NCI-H1092 treated with DMSO at 0.1 percent for 48 hours (cell line): ENCODE data around the gene TTLL12.
A peak's percentile ranks its signal among the peaks of the same experiment; 100 is the strongest.

Source experiments
- DNase-seq: peaks from one replicate; lab custom pipeline; 2025; lab: John Stamatoyannopoulos, UW

Gene TTLL12

DNA sequence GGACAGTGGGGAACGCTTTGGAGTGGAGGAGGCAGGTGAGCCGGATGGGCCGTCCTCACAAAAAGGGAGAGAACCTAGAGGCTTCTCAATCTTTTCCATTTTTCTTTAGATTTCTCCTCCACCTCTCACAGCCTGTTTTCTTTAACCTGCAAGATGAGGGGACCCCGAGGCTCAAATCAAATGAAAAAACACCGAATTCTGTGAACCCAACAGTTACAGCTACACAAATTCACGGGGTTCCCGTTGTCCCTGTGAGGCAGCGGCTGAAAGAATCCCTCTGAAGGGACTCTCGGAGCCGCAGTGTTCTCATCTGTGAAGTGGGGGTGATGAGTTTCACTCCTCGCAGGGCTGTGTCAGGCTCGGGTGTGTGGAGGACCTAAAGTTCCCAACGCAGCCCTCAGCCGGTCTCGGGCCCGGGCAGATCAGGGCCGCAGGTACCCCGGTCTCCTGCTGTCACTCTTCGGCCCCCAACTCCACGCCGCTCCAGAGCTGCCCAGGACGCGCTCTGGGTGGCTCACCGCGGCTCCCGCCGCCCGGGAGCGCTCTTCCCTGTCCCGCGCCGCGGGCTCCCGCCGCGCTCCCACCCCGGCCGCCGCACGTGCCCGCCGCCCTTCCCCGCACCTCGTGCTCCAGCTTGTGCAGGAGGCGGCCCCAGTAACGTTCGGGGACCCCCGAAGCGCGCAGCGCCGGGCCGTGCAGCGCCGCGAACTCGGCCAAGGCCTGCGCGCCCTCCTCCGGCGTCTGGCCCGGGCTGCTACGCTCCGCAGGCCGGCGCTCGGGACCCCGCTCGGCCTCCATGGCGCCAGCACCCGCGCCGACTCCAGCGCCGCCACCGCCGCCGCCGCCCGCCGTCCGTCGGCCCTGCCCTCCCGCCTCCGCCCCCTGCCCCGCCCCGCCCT, at the start of gene TTLL12:
Gene TTLL12, minus strand, starts transcription at position 863 of the 899 bp plus-strand sequence. Its CDS starts 65 bp downstream, at position 798.
- peak; percentile 5 for DNase-seq

DNA sequence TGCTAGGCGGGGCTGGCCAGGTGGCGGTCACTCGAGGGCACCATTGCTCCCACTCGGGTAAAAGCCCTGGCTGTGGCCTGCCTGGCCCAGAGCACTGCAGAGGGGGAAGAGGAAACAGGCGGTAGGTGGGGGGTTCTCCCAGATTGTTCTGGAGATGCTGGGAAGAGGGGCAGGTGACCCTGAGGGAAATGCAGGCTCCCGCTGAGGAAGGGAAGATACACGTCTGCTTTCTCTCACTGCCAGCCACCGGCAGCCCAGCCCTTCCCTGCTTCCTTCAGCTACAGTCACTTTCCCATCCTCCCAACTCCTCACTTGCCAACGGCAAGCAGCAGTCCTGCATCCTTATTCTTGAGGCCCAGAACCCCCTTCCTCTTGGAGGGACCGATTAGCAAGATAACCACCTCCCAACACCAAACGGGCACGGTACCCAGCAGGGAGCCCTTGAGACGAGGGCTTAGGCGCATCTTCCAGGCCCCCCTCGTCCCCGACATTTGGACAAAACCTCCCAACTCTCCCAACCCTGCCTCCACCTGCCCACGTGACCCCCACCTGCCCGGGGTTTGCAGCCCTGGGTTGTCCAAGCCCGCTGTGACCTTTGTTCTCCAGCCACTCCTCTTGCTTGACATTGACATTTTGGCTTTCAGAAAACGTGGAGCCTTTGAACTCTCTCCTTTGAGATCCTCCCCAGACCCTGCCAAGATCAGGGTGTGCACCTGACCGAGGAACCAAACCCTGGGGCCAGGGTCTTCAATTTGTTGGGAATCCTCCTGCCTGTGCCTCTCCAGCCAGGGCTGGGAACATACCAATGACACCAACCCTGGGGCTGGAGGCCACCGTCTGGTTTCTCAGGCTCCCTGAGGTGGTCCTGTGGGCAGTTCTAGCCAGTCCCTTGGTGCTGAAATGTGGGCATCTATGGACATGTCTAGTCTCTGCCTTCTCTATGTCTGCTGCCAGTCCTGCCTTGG, 48.8 kb upstream of the TTLL12 start:
- no peak for DNase-seq

DNA sequence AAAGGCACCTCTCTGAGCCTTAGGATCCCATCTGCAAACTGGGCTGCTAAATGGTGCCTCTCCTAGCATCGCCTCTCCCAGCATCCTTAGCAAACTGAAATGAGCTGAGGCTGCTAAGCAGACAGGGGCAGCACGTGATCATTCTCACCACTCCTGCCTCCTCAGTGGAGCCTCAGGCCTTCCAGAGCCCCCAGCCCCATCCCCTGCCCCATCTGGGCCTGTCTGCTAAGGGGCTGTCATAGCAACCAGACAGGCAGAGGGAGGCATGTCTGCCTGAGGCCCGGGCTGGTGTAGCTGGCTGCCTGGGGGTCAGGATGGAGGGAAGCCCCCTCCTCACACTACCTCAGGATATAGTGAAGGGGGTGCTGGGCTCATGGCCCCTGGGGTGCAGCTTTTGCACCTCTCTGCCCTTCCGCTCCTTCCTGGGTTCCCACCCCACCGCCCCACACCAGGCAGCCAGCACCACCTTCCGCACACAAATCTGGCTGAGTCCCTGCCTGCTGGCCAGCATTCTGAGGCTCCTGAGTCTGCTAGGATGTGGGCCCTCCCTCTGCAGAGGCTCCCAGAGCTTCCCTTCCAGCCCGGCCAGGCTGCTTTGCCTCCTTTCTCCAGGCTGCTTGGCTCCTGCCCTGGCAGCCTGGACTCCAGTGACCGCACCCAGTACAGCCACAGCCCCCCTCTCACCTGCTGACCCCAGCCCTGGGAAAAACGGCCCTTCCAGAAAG, 47.5 kb upstream of the TTLL12 start:
- DNase-seq = no peak

DNA sequence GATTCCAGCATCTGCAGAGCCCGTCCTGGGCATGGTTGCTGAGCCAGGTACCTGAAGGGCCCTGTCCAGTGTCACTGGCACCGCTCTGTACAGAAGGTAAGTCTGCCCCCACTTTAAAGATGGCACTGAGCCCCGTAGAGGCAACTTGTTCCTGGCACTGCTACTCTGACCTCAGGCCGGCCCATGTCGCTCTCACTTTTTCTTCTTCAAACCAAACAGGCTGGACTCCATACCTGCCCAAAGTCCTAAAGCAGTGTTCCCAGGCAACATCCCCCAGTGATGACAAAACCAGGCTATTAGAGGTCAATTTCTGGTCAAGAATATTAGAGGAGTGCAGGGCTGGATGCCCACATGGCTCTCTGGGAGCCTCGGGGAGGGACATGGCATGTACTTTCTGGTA, 46.6 kb upstream of the TTLL12 start:
- DNase-seq = no peak

DNA sequence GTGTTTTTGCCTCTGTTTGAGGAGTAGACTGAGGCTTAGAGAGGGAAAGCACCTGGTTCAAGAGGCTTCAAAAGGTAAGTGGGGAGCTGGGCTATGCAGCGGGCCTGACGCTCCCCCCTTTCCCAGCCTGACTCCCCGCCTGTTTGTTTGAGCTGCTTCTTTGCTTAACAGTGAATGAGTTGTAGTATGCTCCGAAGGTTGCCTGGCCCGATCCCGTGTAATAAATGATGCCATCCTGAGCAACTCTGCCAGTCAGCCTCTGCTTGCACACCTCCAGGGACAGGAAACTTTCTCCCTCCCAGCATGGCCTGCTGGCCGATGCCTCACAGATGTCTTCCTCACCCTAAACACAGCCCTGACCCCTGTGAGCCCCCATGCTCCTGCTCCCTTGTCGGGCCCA, 45.5 kb upstream of the TTLL12 start:
- no peak for DNase-seq

DNA sequence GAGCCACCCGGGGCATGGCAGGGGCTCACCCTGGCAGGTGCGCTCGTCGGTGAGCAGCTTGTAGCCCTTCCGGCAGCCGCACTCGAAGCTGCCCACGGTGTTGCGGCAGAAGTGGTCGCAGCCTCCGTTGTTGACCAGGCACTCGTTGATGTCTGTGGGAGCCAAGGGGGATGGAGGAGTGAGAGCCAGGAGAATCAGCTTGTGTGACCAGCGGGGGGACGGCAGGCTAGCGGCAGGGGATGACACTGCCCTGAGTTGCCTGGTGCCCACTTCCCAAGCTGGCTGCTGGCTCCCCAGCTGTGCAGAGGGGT, 44.7 kb upstream of the TTLL12 start:
- no peak for DNase-seq

DNA sequence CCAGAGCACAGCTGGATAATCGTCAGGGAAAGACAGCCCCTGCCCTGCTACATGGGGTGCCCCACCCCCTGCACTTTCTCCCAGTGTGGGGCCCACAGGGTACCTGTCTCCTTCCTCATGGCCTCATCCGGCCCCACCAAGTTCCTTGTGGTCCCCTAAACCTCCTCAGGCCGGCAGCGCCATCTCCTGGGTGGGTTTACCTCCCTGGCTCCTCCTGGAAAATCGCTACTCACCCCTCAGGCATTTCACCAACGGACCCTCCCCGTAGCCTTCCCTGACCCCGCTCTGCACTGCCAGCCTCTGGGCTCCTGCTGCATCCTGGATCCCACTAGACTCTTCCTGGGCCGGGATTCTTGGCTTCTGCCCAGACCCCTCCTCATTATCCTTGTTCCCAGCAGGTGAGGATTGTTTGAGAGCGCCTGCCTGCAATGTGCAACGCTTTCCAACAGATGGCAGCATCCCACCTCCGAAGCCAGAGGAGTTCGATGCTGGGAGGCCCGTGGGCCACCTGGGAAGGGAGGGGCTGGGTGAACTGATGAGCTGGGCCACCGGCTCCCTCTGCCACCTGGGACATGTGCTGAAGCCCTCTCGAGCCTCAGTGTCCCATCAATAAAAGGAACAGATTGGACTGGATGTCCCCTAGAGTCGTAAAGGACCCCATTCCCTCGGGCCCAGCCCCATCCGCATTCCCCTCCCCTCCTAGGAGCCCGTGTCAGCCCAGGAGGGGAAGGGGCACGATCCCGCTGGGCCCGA, 44.2 kb upstream of the TTLL12 start:
- peak; percentile 3 for DNase-seq

DNA sequence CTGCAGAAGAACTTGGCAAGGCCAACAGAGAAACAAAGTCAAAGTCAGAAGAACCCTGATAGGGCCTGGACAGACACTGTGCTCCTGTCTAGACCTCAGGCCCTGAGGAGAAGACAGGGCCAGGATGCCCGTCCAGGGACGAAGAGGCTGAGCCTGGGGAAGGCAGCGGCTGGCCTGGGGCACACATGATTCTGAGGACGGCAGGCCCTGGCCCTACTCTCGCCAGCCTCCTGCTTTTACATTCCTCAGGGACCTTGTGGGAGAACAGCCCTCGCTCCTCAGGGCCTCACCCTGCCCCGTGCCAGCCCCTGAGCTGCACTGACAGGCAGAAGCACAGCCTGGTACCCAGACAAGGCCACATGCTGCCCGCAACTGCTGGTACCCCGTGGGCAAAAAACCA, 43.6 kb upstream of the TTLL12 start:
- no peak for DNase-seq

DNA sequence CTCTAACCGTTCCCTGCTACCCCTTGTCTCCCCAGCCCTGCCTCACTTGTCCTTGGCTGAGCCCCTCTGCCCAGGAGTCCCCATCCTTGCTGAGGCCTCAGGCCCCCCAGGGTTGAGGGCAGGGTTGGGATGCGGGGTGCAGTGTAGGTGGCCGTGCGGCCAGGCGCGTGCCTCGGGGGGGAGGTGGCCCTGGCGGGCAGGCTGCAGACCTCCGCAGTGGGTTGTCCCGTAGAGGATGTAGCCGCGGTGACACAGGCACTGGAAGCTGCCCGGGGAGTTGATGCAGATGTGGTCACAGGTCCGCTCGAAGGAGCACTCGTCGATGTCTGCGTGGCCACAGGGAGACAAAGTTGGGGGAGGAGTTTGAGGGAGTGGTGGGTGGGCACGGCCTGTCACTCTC, 41.9 kb upstream of the TTLL12 start:
- no peak for DNase-seq

DNA sequence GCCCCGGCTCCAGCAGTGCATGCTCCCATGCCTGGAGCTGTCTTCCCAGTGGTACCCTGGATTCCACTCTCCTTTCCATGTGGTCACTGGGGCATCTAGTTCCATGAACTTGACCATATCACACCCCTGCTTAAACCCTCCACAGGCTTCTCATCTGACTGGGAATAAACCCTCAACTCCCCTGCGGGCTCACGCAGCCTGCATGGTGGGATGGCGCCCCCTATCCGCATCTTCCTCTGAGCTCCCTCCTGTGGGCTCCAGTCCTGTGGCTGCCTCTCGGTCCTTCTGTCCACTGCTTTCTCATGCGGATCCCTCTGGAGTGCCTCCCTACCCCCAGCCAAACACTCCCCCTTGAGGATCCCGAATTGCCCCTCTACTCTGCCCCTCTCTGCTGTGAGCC, 41.4 kb upstream of the TTLL12 start:
- no peak for DNase-seq

DNA sequence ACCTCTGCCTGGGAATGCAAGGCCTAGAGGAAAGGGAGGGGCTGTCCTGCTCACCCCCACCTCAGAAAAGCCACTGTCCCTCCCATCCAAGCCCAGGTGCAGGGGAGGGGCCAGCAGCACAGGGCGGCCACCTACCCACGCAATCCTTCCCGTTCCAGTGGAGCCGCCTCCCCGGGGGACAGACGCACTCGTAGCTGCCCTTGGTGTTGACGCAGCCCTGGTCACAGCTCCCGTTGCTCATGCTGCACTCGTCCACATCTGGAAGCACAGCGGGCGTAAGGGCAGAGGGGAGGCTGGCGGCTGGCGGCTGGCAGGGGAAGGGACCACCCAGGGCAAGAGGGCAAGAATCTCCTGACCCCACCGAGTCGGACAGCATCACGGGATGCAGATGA, 40.3 kb upstream of the TTLL12 start:
- DNase-seq = no peak

DNA sequence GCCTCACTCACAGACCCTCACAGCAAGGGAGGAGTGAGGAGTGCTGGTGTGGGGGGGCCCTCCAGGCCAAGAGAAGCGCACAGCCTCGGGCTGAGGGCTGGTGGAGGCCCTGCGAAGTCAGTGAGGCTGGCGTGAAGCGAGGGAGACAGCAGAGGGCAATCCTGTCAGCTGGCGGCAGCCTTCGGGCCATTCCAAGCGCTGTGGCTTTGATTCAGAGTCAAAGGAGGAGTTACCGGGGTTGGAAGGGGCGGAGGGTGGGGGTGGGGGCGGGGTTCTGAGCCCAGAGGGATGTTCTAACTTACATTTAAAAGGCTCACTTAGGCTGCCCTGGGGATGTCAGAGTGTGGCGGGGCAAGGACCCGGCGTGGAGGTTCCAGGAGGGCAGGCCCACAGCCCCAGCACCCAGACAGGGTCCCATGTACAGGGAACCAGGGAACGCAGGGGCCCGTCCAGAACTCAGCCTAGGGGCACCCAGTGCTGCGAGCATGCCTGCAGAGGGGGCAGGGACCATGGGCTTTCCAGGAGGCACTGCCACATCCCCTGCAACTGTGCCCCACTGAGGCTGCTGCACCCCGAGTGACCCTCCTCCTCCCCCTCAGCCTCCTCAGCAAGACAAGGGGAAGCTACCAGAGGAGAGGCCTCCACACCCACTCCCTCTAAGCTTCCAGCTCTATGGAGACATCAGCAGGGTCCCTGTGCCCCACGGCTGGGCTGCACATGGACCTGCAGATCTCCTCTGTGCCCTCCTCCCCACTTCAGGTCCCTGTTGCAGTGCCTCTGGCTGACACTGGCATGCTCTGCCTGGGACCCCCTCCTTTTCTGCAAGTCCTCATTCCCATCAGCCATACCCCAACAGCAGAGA, 39.7 kb upstream of the TTLL12 start:
- DNase-seq = no peak

DNA sequence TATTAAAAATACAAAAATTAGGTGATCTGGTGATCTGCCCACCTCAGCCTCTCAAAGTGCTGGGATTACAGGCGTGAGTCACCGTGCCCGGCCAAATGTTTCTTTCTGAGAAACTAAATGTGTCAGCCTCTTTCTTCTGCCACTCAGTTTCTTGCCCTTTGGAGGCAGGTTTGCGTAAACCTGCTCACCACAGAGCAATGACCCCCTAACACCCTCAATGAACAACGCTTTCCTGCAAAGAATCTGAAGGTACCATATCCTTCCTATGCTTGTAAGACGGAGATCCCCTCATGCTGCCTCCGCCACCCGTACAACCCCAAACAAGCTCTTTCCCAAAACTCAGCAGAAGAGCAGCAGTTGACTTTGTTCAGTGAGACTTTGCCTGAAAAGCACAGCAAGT, 38.7 kb upstream of the TTLL12 start:
- no peak for DNase-seq

DNA sequence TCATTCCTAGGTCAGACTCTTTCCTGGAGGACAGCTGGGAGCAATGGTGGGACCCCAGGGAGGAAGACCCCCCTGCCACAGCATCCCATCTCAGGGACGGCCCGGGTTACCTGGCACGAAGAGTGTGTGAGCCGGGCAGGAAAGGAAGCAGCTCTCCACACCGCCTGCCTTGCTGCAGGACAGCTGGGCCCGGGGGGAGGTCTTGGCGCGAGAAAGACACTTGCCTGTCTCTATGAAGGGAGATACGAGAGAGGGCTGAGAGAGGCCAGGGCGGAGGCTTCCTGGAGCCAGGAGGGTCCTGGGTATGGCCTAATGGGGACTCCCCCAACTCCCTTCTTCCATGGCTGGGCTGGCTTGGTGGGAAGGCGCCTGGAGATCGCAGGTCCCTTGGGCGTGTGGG, 36.1 kb upstream of the TTLL12 start:
- no peak for DNase-seq

DNA sequence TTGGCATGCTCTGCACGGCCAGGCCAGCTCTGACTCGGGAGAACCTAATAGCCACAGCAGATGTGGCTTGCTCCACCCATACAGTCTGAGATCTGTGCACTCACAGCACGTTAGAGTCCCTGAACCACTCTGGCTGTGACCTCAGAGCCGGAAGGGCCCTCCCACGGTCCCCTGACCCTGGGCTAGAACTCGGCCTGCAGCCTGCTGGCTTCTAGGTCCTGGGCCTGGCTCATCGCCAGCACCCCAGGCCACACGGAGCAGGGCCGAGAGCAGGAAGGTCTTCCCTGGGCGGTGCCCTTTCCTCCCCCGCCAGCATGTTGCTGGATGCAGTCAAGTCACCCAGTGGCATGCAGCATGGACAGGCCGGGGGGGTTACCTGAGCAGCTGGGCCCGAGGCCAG, 35.3 kb upstream of the TTLL12 start:
- DNase-seq = no peak

DNA sequence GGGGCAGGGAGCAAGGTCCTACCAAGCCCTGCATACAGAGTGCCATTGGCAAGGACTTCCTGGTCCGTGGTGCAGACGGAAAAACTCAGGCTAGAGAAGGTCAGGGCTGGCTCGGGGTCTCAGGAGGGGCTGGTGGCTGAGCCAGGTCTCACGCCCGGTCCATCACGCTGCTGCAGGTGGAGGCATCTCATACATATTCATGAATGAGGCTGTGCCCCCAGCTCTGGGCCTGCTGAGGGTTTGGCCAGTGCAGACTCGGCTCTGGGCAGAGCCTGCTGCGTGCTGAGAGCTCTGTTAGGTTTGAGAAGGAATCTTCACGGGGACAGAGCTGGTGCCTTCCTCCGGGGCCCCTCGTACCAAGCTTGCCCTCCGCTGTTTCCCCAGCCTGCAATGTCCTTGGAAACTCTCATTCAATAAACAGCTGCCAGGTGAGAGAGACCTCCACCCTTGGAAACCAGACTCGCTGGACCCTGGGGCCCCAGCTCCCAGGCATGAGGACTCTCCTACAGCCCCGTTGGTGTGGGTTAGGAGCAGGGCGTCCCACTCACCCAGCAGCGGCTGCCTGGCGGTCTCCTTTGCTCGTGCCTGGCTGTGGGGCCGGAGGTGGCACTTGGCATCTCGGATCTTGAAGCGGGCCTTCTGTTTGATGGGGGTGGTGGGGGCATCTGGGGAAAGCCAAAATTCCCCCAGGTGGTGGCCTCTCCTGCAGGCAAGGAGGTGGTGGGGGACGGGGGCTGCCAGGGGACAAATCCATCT, 33.9 kb upstream of the TTLL12 start:
- DNase-seq = no peak

DNA sequence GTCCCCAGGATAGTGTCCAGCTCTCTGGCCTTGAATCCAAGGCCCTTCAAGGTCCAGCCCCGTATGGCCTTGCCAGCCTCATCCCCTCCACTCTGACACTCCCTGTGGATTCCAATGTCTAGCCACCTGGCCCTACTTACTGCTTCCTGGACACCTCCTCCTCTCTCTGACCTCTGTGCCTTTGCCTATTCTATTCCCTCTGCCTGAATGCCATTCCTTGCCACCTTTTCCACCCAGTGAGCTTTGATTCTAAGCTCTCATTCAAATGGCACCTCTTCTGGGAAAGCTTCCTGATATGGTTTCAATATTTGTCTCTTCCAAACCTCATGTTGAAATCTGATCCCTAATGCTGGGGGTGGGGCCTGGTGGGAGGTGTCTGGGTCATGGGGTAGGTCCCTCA, 31.9 kb upstream of the TTLL12 start:
- DNase-seq = no peak

DNA sequence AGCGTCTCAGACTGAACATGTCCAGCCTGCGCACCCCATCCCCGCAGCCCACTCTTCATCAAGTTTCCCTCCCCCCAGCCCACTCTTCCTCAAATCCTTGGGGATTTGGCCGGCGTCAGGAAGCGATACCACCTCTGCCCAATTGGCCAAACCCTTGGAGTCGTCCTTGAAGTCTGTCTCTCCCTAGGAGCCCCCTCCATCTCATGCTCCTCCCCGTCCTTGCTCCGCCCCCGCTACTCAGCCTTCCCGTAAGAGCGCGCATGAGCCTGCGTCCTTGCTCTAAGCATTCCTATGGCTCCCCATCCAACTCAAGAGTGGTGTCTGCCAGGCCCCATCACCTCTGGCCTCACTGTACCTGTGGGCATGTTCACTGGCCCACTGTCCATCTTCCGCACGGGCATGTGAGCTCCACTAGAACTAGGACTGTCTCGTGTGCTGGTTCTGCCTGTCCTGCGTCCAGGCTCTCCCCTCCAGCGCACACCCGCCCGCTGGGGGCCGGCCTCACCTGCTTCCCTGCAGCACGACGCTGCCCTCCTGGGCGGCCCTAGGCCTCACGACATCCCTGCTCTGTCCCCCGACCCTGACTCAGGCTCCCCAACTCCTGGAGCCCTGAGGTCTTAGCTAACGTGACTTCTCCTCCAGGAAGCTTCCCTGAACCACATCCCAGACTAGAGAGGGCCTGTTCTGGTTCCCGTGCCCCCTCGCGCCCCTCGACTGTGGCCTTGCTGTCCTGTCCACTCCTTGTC, 30.5 kb upstream of the TTLL12 start:
- DNase-seq = no peak

DNA sequence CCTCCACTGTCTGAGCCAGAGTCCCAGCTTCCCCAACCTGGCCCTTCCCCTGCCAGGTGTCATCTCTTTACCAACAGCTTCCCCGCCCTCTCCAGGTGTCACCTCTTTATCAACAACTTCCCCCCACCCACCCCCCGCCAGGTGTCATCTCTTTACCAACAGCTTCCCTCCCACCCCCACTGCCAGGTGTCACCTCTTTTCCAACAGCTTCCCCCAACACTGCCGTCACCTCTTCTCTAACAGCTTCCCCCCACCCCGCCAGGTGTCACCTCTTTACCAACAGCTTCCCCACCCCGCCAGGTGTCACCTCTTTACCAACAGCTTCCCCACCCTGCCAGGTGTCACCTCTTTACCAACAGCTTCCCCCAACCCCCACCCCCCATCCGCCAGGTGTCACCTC, 29.8 kb upstream of the TTLL12 start:
- no peak for DNase-seq
